Activated T-helper 1 cell treated with anti-CD3 and anti-CD28 coated beads, Interleukin-12 subunit alpha, Interleukin-12 subunit beta, Interleukin-2, Interleukin-4 antibody, amounts not matched to agents 30 ng/mL and 10 ng/mL and 1 ng/mL, durations not matched to agents 14 hours and 24 hours and 36 hours (primary cell): Measurements from ENCODE around the gene TAF3. TPM values are rescaled to one million over a fixed set of nuclear protein-coding genes. Genes with fewer than 3 reads are reported as not detected.

ENCODE experiments used
- DNase-seq: peaks from one replicate; pipeline ENCODE4 v3.0.0; 2021; ENCODE audit warnings: low spot score
- H3K27ac Mint-ChIP-seq: one replicate; pipeline ENCODE4 v1.8.0; 2021; ENCODE audit warnings: mild to moderate bottlenecking, mixed read lengths
- H3K27me3 Mint-ChIP-seq: one replicate; pipeline ENCODE4 v1.8.0; 2022; ENCODE audit warnings: mild to moderate bottlenecking, moderate library complexity, mixed read lengths; ENCODE audit not compliant: insufficient read depth
- H3K36me3 Mint-ChIP-seq: one replicate; pipeline ENCODE4 v1.8.0; 2021; ENCODE audit warnings: low read depth, mixed read lengths
- H3K4me1 Mint-ChIP-seq: one replicate; pipeline ENCODE4 v1.8.0; 2021; ENCODE audit warnings: low read depth, mixed read lengths
- H3K4me3 Mint-ChIP-seq: one replicate; pipeline ENCODE4 v1.8.0; 2021; ENCODE audit warnings: mild to moderate bottlenecking, moderate library complexity, mixed read lengths
- H3K9me3 Mint-ChIP-seq: one replicate; pipeline ENCODE4 v1.8.0; 2021; ENCODE audit warnings: mixed read lengths
- intact Hi-C: fragments of 100-400 bp; cut with micrococcal nuclease; formaldehyde crosslinking; loops from one replicate; pipeline ENCODE4 v1.15.1; 2024
- total RNA-seq: library from RNA; stranded (reverse); gene quantifications from 2 replicates; pipeline ENCODE4 v1.2.3, GENCODE V29; 2022

Gene TAF3
- total RNA-seq, 1 donor from 2014 or later, result 15.1 TPM

GRCh38 chr10:7933262-7933661 is 115.0 kb downstream of the TAF3 start:
- H3K4me1 Mint-ChIP-seq, result peaks cover 13% of the 10 kb centered on the region
- intact Hi-C loops, result no loop called here
- no peak overlapping the region for H3K4me3 Mint-ChIP-seq
- no peaks in the 10 kb centered on the region for H3K27me3 Mint-ChIP-seq
- no peaks in the 10 kb centered on the region for H3K36me3 Mint-ChIP-seq
- peaks cover 11% of the 10 kb centered on the region for H3K9me3 Mint-ChIP-seq
- DNase-seq, result no peak
- no peak overlapping the region for H3K27ac Mint-ChIP-seq

- H3K36me3 Mint-ChIP-seq, result no peaks in the 10 kb centered on the region
- no peak for DNase-seq
- H3K9me3 Mint-ChIP-seq, result peaks cover 11% of the 10 kb centered on the region
- H3K27me3 Mint-ChIP-seq, result no peaks in the 10 kb centered on the region
- no peak overlapping the region for H3K4me3 Mint-ChIP-seq
- no peak overlapping the region for H3K27ac Mint-ChIP-seq
- H3K4me1 Mint-ChIP-seq, result peaks cover 18% of the 10 kb centered on the region
- intact Hi-C loops, result no loop called here
These were observed 115.5 kb downstream of the TAF3 start for GRCh38 chr10:7933757-7934156.

GRCh38 chr10:7937315-7937945 is 119.1 kb downstream of the TAF3 start:
- DNase-seq, result no peak
- Mint-ChIP-seq H3K4me3 (no peak overlapping the region), H3K27me3 (no peaks in the 10 kb centered on the region), H3K36me3 (no peaks in the 10 kb centered on the region), H3K27ac (no peak overlapping the region), H3K4me1 (peaks cover 25% of the 10 kb centered on the region), H3K9me3 (peaks cover 11% of the 10 kb centered on the region)
- intact Hi-C loops, result no loop called here

- Mint-ChIP-seq H3K9me3 (peaks cover 11% of the 10 kb centered on the region), H3K4me3 (no peak overlapping the region), H3K36me3 (no peaks in the 10 kb centered on the region), H3K27ac (no peak overlapping the region), H3K27me3 (no peaks in the 10 kb centered on the region), H3K4me1 (peaks cover 15% of the 10 kb centered on the region)
- intact Hi-C loops, result no loop called here
- DNase-seq, result no peak
These were observed 123.3 kb downstream of the TAF3 start for GRCh38 chr10:7941576-7941975.

GRCh38 chr10:7942316-7942715 is 124.0 kb downstream of the TAF3 start:
- Mint-ChIP-seq H3K9me3 (peaks cover 5% of the 10 kb centered on the region), H3K27ac (no peak overlapping the region), H3K4me3 (no peak overlapping the region), H3K36me3 (no peaks in the 10 kb centered on the region), H3K27me3 (no peaks in the 10 kb centered on the region), H3K4me1 (peaks cover 15% of the 10 kb centered on the region)
- no peak for DNase-seq
- intact Hi-C loops, result no loop called here

GRCh38 chr10:7942859-7943258 is 124.6 kb downstream of the TAF3 start:
- no peaks in the 10 kb centered on the region for H3K27me3 Mint-ChIP-seq
- intact Hi-C loops, result no loop called here
- no peaks in the 10 kb centered on the region for H3K36me3 Mint-ChIP-seq
- H3K27ac Mint-ChIP-seq, result no peak overlapping the region
- H3K4me1 Mint-ChIP-seq, result peaks cover 15% of the 10 kb centered on the region
- DNase-seq, result no peak
- no peak overlapping the region for H3K4me3 Mint-ChIP-seq
- no peaks in the 10 kb centered on the region for H3K9me3 Mint-ChIP-seq

- Mint-ChIP-seq H3K27me3 (no peaks in the 10 kb centered on the region), H3K4me3 (no peak overlapping the region), H3K27ac (no peak overlapping the region), H3K36me3 (no peaks in the 10 kb centered on the region), H3K9me3 (no peaks in the 10 kb centered on the region), H3K4me1 (peaks cover 5% of the 10 kb centered on the region)
- DNase-seq, result no peak
- intact Hi-C loops, result no loop called here
These were observed 125.8 kb downstream of the TAF3 start for GRCh38 chr10:7944215-7944480.

- intact Hi-C loops, result no loop called here
- H3K36me3 Mint-ChIP-seq, result no peaks in the 10 kb centered on the region
- no peaks in the 10 kb centered on the region for H3K9me3 Mint-ChIP-seq
- no peak for DNase-seq
- H3K4me1 Mint-ChIP-seq, result peaks cover 5% of the 10 kb centered on the region
- H3K27ac Mint-ChIP-seq, result no peak overlapping the region
- H3K4me3 Mint-ChIP-seq, result no peak overlapping the region
- no peaks in the 10 kb centered on the region for H3K27me3 Mint-ChIP-seq
These were observed 126.2 kb downstream of the TAF3 start for GRCh38 chr10:7944537-7944936.

- intact Hi-C loops, result no loop called here
- peaks cover 5% of the 10 kb centered on the region for H3K4me1 Mint-ChIP-seq
- no peaks in the 10 kb centered on the region for H3K36me3 Mint-ChIP-seq
- no peaks in the 10 kb centered on the region for H3K27me3 Mint-ChIP-seq
- no peak overlapping the region for H3K27ac Mint-ChIP-seq
- no peaks in the 10 kb centered on the region for H3K9me3 Mint-ChIP-seq
- no peak for DNase-seq
- H3K4me3 Mint-ChIP-seq, result no peak overlapping the region
These were observed 126.7 kb downstream of the TAF3 start for GRCh38 chr10:7945034-7945433.

- Mint-ChIP-seq H3K27me3 (no peaks in the 10 kb centered on the region), H3K4me3 (no peak overlapping the region), H3K27ac (no peak overlapping the region), H3K4me1 (peaks cover 5% of the 10 kb centered on the region), H3K9me3 (no peaks in the 10 kb centered on the region), H3K36me3 (no peaks in the 10 kb centered on the region)
- intact Hi-C loops, result no loop called here
- no peak for DNase-seq
These were observed 127.3 kb downstream of the TAF3 start for GRCh38 chr10:7945469-7946187.

GRCh38 chr10:7948371-7949000 is 130.2 kb downstream of the TAF3 start:
- H3K4me3 Mint-ChIP-seq, result no peak overlapping the region
- no peaks in the 10 kb centered on the region for H3K9me3 Mint-ChIP-seq
- no peak for DNase-seq
- H3K36me3 Mint-ChIP-seq, result no peaks in the 10 kb centered on the region
- no peak overlapping the region for H3K27ac Mint-ChIP-seq
- H3K27me3 Mint-ChIP-seq, result peaks cover 1% of the 10 kb centered on the region
- intact Hi-C loops, result no loop called here
- H3K4me1 Mint-ChIP-seq, result no peaks in the 10 kb centered on the region

GRCh38 chr10:7950981-7951847 is 132.9 kb downstream of the TAF3 start:
- H3K9me3 Mint-ChIP-seq, result no peaks in the 10 kb centered on the region
- no peaks in the 10 kb centered on the region for H3K36me3 Mint-ChIP-seq
- no peaks in the 10 kb centered on the region for H3K4me1 Mint-ChIP-seq
- peaks cover 2% of the 10 kb centered on the region for H3K27me3 Mint-ChIP-seq
- DNase-seq, result no peak
- intact Hi-C loops, result no loop called here
- no peak overlapping the region for H3K4me3 Mint-ChIP-seq
- H3K27ac Mint-ChIP-seq, result no peak overlapping the region

GRCh38 chr10:7952266-7952665 is 134.0 kb downstream of the TAF3 start:
- intact Hi-C loops, result no loop called here
- Mint-ChIP-seq H3K4me3 (no peak overlapping the region), H3K27me3 (peaks cover 2% of the 10 kb centered on the region)

More at GRCh38 chr10:7952266-7952665, 134.0 kb downstream of the TAF3 start:
- H3K27ac Mint-ChIP-seq, result no peak overlapping the region
- H3K36me3 Mint-ChIP-seq, result no peaks in the 10 kb centered on the region
- H3K4me1 Mint-ChIP-seq, result peaks cover 7% of the 10 kb centered on the region
- no peak for DNase-seq
- H3K9me3 Mint-ChIP-seq, result no peaks in the 10 kb centered on the region
